ENCODE measurements around the gene LARGE1. TPM values are rescaled to one million over a fixed set of nuclear protein-coding genes. Genes with fewer than 3 reads are reported as not detected.
"Not testable (repeated sequence)": the region's sequence is repeated elsewhere in the genome, so short reads cannot be mapped to it uniquely, and the experiment has no call there.

The LARGE1 gene
- total RNA-seq, 2 experiments from 2014 or later, result 0.18 to 0.38 TPM

- POLR2A ChIA-PET, result no interaction called here
- DNase-seq, result no peak
- Mint-ChIP-seq H3K27ac (no peak overlapping the region), H3K4me1 (no peaks in the 10 kb centered on the region), H3K9me3 (peaks cover 20% of the 10 kb centered on the region), H3K36me3 (ENCODE audit: low read depth) (no peaks in the 10 kb centered on the region), H3K27me3 (no peaks in the 10 kb centered on the region), H3K4me3 (no peak overlapping the region)
- CTCF ChIA-PET, result no interaction called here
Measured at GRCh38 chr22:33470456-33470855, 449.8 kb downstream of the LARGE1 start.

GRCh38 chr22:33467620-33468095 lies 452.6 kb downstream of the LARGE1 start:
- peaks cover 20% of the 10 kb centered on the region for H3K9me3 Mint-ChIP-seq

GRCh38 chr22:33467080-33467479 lies 453.2 kb downstream of the LARGE1 start:
- DNase-seq, result no peak
- H3K36me3 Mint-ChIP-seq (ENCODE audit: low read depth), result no peaks in the 10 kb centered on the region
- CTCF ChIA-PET, result no interaction called here
- H3K9me3 Mint-ChIP-seq, result peaks cover 19% of the 10 kb centered on the region
- H3K27me3 Mint-ChIP-seq, result no peaks in the 10 kb centered on the region
- H3K4me3 Mint-ChIP-seq, result no peak overlapping the region
- POLR2A ChIA-PET, result no interaction called here
- no peaks in the 10 kb centered on the region for H3K4me1 Mint-ChIP-seq
- H3K27ac Mint-ChIP-seq, result no peak overlapping the region

More at GRCh38 chr22:33467620-33468095, 452.6 kb downstream of the LARGE1 start:
- Mint-ChIP-seq H3K36me3 (ENCODE audit: low read depth) (no peaks in the 10 kb centered on the region), H3K27me3 (no peaks in the 10 kb centered on the region), H3K27ac (no peak overlapping the region), H3K4me1 (no peaks in the 10 kb centered on the region), H3K4me3 (no peak overlapping the region)
- ChIA-PET CTCF (no interaction called here), POLR2A (no interaction called here)
- no peak for DNase-seq

- Mint-ChIP-seq H3K27ac (no peak overlapping the region), H3K9me3 (peaks cover 24% of the 10 kb centered on the region), H3K27me3 (no peaks in the 10 kb centered on the region), H3K36me3 (ENCODE audit: low read depth) (no peaks in the 10 kb centered on the region), H3K4me3 (no peak overlapping the region), H3K4me1 (no peaks in the 10 kb centered on the region)
- POLR2A ChIA-PET, result no interaction called here
- DNase-seq, result no peak
- CTCF ChIA-PET, result no interaction called here
Measured at GRCh38 chr22:33465554-33465953, 454.7 kb downstream of the LARGE1 start.

- no peaks in the 10 kb centered on the region for H3K4me1 Mint-ChIP-seq
- no peak overlapping the region for H3K4me3 Mint-ChIP-seq
- H3K36me3 Mint-ChIP-seq (ENCODE audit: low read depth), result no peaks in the 10 kb centered on the region
- ChIA-PET POLR2A (no interaction called here), CTCF (no interaction called here)
- H3K27me3 Mint-ChIP-seq, result no peaks in the 10 kb centered on the region
- DNase-seq, result no peak
- peaks cover 23% of the 10 kb centered on the region for H3K9me3 Mint-ChIP-seq
- no peak overlapping the region for H3K27ac Mint-ChIP-seq
Measured at GRCh38 chr22:33464698-33465097, 455.6 kb downstream of the LARGE1 start.

DNA sequence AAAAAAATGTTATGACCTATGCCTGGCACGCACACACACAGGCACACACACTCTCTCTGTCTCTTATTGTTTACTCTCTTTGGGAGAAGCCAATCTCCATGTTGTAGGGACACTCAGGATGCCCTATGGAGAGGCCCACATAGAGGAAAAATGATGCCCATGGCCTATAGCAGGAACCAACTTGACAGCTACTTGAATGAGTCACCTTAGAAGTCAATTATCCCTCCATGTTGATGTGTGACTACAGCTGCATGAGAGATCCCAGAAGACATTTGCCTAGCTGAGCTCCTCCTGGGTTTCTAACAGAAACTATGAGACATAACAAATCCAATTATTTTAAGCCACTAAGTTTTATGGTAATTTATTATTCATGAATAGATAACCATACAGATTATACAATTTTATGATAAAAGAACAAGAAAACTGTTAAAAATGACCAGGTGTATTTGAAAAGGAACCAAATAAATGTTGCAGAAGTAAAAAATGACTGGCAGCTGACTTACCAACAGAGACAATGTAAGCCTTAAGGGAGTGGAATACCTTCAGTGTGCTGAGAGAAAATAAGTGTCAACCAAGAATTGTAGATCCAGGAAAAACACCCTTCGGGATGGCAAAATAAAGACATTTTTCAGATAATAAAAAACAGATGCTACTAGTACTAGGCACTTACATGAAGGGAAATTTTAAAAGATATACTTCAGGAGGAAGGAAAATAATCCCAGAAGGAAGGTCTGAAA lies 458.4 kb downstream of the LARGE1 start:
- POLR2A ChIA-PET, result no interaction called here

DNA sequence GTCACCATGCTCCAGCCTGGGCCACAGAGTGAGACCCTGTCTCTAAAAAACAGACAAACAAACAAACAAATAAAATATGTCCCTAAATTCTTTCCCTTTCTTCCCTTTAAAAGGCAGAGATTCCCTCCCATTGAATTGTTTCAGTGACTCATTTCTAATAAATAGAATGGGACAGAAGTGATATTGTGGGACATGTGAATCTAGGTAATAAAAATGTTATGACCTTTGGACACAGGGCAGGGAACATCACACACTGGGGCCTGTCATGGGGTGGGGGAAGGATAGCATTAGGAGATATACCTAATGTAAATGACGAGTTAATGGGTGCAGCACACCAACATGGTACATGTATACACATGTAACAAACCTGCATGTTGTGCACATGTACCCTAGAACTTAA lies 459.0 kb downstream of the LARGE1 start:
- H3K36me3 Mint-ChIP-seq (ENCODE audit: low read depth); POLR2A ChIA-PET; CTCF ChIA-PET; H3K4me3 Mint-ChIP-seq; H3K27me3 Mint-ChIP-seq; DNase-seq; H3K27ac Mint-ChIP-seq; H3K4me1 Mint-ChIP-seq: not testable (repeated sequence)
- peaks cover 20% of the 10 kb centered on the region for H3K9me3 Mint-ChIP-seq

More for the DNA sequence above, 458.4 kb downstream of the LARGE1 start:
- no peaks in the 10 kb centered on the region for H3K27me3 Mint-ChIP-seq
- H3K36me3 Mint-ChIP-seq (ENCODE audit: low read depth), result no peaks in the 10 kb centered on the region
- H3K27ac Mint-ChIP-seq, result no peak overlapping the region
- no peak overlapping the region for H3K4me3 Mint-ChIP-seq
- CTCF ChIA-PET, result no interaction called here
- no peaks in the 10 kb centered on the region for H3K4me1 Mint-ChIP-seq
- no peak for DNase-seq
- peaks cover 15% of the 10 kb centered on the region for H3K9me3 Mint-ChIP-seq

DNA sequence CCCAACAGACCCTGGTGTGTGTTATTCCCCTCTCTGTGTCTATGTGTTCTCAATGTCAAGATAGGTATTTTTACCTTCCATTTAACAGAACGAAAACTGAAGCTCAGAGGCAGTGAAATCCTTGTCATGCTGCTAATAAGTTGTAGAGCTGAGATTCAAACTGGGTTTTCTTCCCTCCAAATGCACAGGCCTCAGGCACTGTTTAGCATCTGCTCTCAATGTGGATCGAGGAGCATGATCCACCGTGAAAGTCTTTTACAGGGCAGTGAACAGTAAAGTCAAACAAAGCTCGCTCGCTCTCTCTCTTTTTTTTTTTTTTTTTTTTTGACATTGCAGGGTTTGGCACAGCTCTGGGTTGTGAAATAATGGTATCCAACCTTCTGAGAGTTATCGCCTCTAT lies 461.1 kb downstream of the LARGE1 start:
- H3K27me3 Mint-ChIP-seq, result no peaks in the 10 kb centered on the region
- no peaks in the 10 kb centered on the region for H3K36me3 Mint-ChIP-seq (ENCODE audit: low read depth)
- no peak for DNase-seq
- no peak overlapping the region for H3K4me3 Mint-ChIP-seq
- ChIA-PET CTCF (no interaction called here), POLR2A (no interaction called here)
- H3K9me3 Mint-ChIP-seq, result peaks cover 19% of the 10 kb centered on the region
- H3K4me1 Mint-ChIP-seq, result no peaks in the 10 kb centered on the region
- no peak overlapping the region for H3K27ac Mint-ChIP-seq

DNA sequence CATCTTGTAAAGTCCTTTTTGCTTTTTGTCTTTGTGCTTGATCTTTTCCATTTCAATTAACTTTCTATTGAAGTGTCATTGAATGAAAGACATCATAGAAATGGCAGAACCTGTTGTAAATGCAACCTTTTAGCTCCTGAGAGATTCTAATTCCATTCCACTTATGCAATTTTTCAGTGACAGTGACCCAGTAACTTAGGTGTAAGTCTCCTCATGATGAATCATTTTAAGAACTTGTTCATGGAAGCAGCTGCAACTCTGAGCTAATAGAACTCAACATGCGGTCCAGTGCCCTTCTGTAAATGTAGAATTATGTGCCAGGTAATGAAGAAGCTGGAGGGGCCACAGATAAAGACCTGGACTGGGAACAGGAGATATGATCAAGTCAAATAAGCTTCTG lies 463.8 kb downstream of the LARGE1 start:
- no peaks in the 10 kb centered on the region for H3K4me1 Mint-ChIP-seq

GRCh38 chr22:33455036-33455435 lies 465.2 kb downstream of the LARGE1 start:
- no peak for DNase-seq
- Mint-ChIP-seq H3K27me3 (no peaks in the 10 kb centered on the region), H3K27ac (no peak overlapping the region), H3K4me3 (no peak overlapping the region), H3K9me3 (peaks cover 19% of the 10 kb centered on the region), H3K4me1 (no peaks in the 10 kb centered on the region), H3K36me3 (ENCODE audit: low read depth) (no peaks in the 10 kb centered on the region)
- POLR2A ChIA-PET, result no interaction called here
- CTCF ChIA-PET, result no interaction called here

More for the DNA sequence above, 463.8 kb downstream of the LARGE1 start:
- Mint-ChIP-seq H3K36me3 (ENCODE audit: low read depth) (no peaks in the 10 kb centered on the region), H3K27me3 (no peaks in the 10 kb centered on the region), H3K27ac (no peak overlapping the region), H3K9me3 (peaks cover 24% of the 10 kb centered on the region), H3K4me3 (no peak overlapping the region)
- ChIA-PET CTCF (no interaction called here), POLR2A (no interaction called here)
- DNase-seq, result no peak

GRCh38 chr22:33451866-33452469 lies 468.3 kb downstream of the LARGE1 start:
- ChIA-PET CTCF (no interaction called here), POLR2A (no interaction called here)
- no peaks in the 10 kb centered on the region for H3K4me1 Mint-ChIP-seq
- H3K36me3 Mint-ChIP-seq (ENCODE audit: low read depth), result no peaks in the 10 kb centered on the region
- H3K4me3 Mint-ChIP-seq, result no peak overlapping the region
- H3K27ac Mint-ChIP-seq, result no peak overlapping the region
- H3K27me3 Mint-ChIP-seq, result no peaks in the 10 kb centered on the region
- DNase-seq, result no peak
- H3K9me3 Mint-ChIP-seq, result peaks cover 28% of the 10 kb centered on the region

DNA sequence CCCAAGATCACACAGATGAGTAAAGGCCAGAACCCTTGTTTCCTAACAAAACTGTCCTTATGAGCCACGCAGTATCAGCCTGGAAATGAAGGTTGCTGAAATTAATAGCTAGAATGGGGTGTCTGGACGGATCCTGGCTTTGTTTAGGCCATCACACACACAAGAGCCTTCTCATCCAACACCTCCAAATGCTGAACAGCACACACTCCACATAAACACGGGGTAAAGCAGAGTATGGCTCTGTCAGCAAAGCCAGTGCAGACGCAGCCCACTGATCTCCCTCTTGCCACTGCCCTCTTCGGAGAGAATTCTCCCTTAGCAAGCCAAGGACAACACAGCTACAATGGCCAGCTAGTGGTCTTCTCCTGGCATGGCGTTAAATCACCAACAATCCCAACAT lies 469.5 kb downstream of the LARGE1 start:
- peaks cover 24% of the 10 kb centered on the region for H3K9me3 Mint-ChIP-seq
- ChIA-PET CTCF (no interaction called here), POLR2A (no interaction called here)

DNA sequence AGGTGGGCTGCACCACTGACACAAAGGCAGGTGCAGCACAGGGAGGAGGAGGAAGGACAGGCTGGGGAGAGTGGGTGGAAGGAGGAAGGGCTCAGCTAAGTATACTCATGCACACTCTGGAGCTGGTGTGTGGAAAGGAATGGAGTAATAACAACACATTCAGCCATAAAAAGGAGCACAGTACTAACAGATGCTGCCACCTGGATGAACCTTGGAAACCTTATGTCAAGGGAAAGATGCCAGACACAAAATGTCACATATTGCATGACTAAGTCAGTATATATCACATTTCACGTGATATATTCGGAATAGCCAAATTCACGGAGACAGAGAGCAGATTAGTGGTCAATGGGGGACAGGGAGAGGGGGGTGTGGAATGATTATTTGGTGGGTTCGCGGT lies 472.5 kb downstream of the LARGE1 start:
- Mint-ChIP-seq H3K27ac (no peak overlapping the region), H3K4me3 (no peak overlapping the region), H3K9me3 (peaks cover 22% of the 10 kb centered on the region), H3K4me1 (no peaks in the 10 kb centered on the region), H3K27me3 (no peaks in the 10 kb centered on the region), H3K36me3 (ENCODE audit: low read depth) (no peaks in the 10 kb centered on the region)
- POLR2A ChIA-PET, result no interaction called here
- DNase-seq, result no peak
- CTCF ChIA-PET, result no interaction called here

More for the DNA sequence above, 469.5 kb downstream of the LARGE1 start:
- Mint-ChIP-seq H3K36me3 (ENCODE audit: low read depth) (no peaks in the 10 kb centered on the region), H3K27ac (no peak overlapping the region), H3K4me1 (no peaks in the 10 kb centered on the region), H3K4me3 (no peak overlapping the region), H3K27me3 (no peaks in the 10 kb centered on the region)
- DNase-seq, result no peak

DNA sequence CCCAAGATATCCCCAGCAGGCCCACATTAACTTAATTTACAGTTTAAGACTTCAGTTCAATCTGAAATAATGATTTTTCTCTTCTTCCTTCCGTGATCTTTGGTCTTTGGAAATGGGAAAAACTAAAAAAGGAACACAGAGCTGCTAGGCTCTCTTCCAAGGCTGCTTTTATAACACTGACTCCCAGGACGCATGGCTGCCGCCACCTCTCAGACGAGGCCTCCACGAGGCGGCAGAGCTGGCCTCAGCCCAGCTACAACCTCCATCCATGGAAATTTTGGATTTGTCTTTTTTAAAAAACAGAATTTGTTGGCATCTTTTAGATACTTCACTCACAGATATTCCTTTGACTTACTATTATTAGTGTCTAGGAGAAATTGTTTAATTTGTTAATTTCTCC lies 476.6 kb downstream of the LARGE1 start:
- DNase-seq, result no peak
- H3K4me1 Mint-ChIP-seq, result no peaks in the 10 kb centered on the region
- H3K9me3 Mint-ChIP-seq, result peaks cover 24% of the 10 kb centered on the region
- no peaks in the 10 kb centered on the region for H3K36me3 Mint-ChIP-seq (ENCODE audit: low read depth)
- CTCF ChIA-PET, result no interaction called here
- H3K27ac Mint-ChIP-seq, result no peak overlapping the region
- POLR2A ChIA-PET, result no interaction called here
- H3K27me3 Mint-ChIP-seq, result no peaks in the 10 kb centered on the region
- H3K4me3 Mint-ChIP-seq, result no peak overlapping the region

All from activated CD4-positive, alpha-beta memory T cell treated with anti-CD3 and anti-CD28 coated beads, Interleukin-2, amount 10 ng/mL, durations not matched to agents 7 days and 5 days (primary cell).